Left renal pelvis (tissue), 4 donors: Measurements from ENCODE around the gene CLCC1. TPM values are rescaled to one million over a fixed set of nuclear protein-coding genes. Genes with fewer than 3 reads are reported as not detected.

Experiments used
- DNase-seq, 4 donors: peaks; one replicate each; pipeline ENCODE4 v3.0.0-alpha.2; 2013; ENCODE audit warnings: low read depth in 4 of 4, low spot score in 3 of 4
- polyA plus RNA-seq, 4 donors: library from polyadenylated mRNA; unstranded; fragments of 120-200 nt; gene quantifications; one replicate each; pipeline ENCODE4 v1.2.1, GENCODE V29; 2013; ENCODE audit not compliant: insufficient read length in 4 of 4

The CLCC1 gene
- polyA plus RNA-seq, 4 donors, result 33.7 to 48.4 (median 41.5) TPM

- DNase-seq, result no peak
These were observed 37.4 kb downstream of the CLCC1 start for GRCh38 chr1:108925920-108926319.

GRCh38 chr1:108916788-108917187 lies 46.5 kb downstream of the CLCC1 start:
- DNase-seq, result no peak

Other genes with a start within 250 kb of the CLCC1 start
- 10 to 100 TPM; 40.1 to 83.0 (median 73.8) TPM for gene STXBP3, start 216.8 kb downstream of the CLCC1 start, polyA plus RNA-seq
- under 1 TPM in 1 of 4 donors, not detected in 3; 0.18 TPM for gene AKNAD1, start 106.4 kb downstream of the CLCC1 start, polyA plus RNA-seq
- 10 to 100 TPM; 16.3 to 20.2 (median 17.8) TPM for gene GPSM2, start 86.5 kb downstream of the CLCC1 start, polyA plus RNA-seq
- 10 to 100 TPM; 13.5 to 15.2 (median 14.0) TPM for gene WDR47, start 78.6 kb upstream of the CLCC1 start, polyA plus RNA-seq
- 10 to 100 TPM; 45.9 to 50.7 (median 48.6) TPM for gene TAF13, start 112.5 kb upstream of the CLCC1 start, polyA plus RNA-seq
- 10 to 100 TPM; 34.9 to 47.2 (median 43.2) TPM for gene TMEM167B, start 127.3 kb upstream of the CLCC1 start, polyA plus RNA-seq
- gene ELAPOR1, start 150.6 kb upstream of the CLCC1 start, polyA plus RNA-seq, result 1 to 10 TPM in 3 of 4 donors, under 1 TPM in 1; 0.74 to 1.7 (median 1.6) TPM